Fibroblast of pulmonary artery (primary cell): ENCODE data around the gene GALNT13.

Experiments
- DNase-seq: peaks from one replicate; pipeline ENCODE4 v3.0.0-alpha.2; 2010; ENCODE audit warnings: low read depth
- H3K4me3 ChIP-seq: replicated peaks from 2 replicates; pipeline ENCODE4 v1.5.1; 2011; ENCODE audit warnings: low read depth, mild to moderate bottlenecking, control low read depth, low read length, moderate library complexity
- CTCF ChIP-seq: IDR thresholded peaks from 2 replicates; pipeline ENCODE4 v1.5.1; 2011; ENCODE audit warnings: mild to moderate bottlenecking, control low read depth, low read length, inconsistent platforms; ENCODE audit errors: missing control alignments

The GALNT13 gene

GRCh38 chr2:154223726-154224125 is 352.0 kb downstream of the GALNT13 start:
- H3K4me3 ChIP-seq = no peak overlapping the region
- DNase-seq = no peak
- no peak for TF ChIP-seq CTCF

GRCh38 chr2:154226931-154227330 is 355.2 kb downstream of the GALNT13 start:
- no peak for DNase-seq
- no peak for TF ChIP-seq CTCF
- no peak overlapping the region for H3K4me3 ChIP-seq

GRCh38 chr2:154228566-154229280 is 357.0 kb downstream of the GALNT13 start:
- TF ChIP-seq CTCF = no peak
- H3K4me3 ChIP-seq = no peak overlapping the region
- no peak for DNase-seq

- H3K4me3 ChIP-seq = no peak overlapping the region
- TF ChIP-seq CTCF = no peak
- DNase-seq = no peak
Measured at GRCh38 chr2:154229966-154230365, 358.2 kb downstream of the GALNT13 start.

GRCh38 chr2:154231021-154231420 is 359.3 kb downstream of the GALNT13 start:
- no peak for DNase-seq
- TF ChIP-seq CTCF = no peak
- H3K4me3 ChIP-seq = no peak overlapping the region

- no peak overlapping the region for H3K4me3 ChIP-seq
- no peak for TF ChIP-seq CTCF
- no peak for DNase-seq
Measured at GRCh38 chr2:154233231-154233630, 361.5 kb downstream of the GALNT13 start.

GRCh38 chr2:154238252-154238651 is 366.5 kb downstream of the GALNT13 start:
- H3K4me3 ChIP-seq = no peak overlapping the region
- TF ChIP-seq CTCF = no peak
- no peak for DNase-seq
